K562 (cell line): ENCODE measurements around the gene TERT. TPM values are rescaled to one million over a fixed set of nuclear protein-coding genes. Genes with fewer than 3 reads are reported as not detected.

Experiments used
- ATAC-seq: fragments of 200-7000 bp; cut with Tn5 transposase; 3 replicates; pipeline ENCODE4 v1.9.1; 2020; ENCODE audit warnings: moderate library complexity
- BruUV-seq: library from RNA; stranded (reverse); fragments of 400-500 nt; replicated peaks from 2 replicates; lab custom pipeline; 2021; lab: Mats Ljungman, UMichigan
- CTCF ChIA-PET: fragments of 300-600 bp; formaldehyde crosslinking; extraction: SDS; loops from one replicate; lab custom pipeline; 2021; ENCODE audit warnings: low intra/inter-chr PET ratio; lab: Yijun Ruan, JAX
- POLR2A ChIA-PET: fragments of 300-600, 350-650 bp; sonication (Branson Sonifier 250); formaldehyde crosslinking; extraction: SDS; loops from one replicate; lab custom pipeline; 2021; ENCODE audit warnings: antibody characterized with exemption, inconsistent platforms; lab: Yijun Ruan, JAX
- DNase-seq, 4 experiments: peaks; one replicate each; pipeline versions ENCODE4 v3.0.0 to v3.0.0-alpha.2; 2011 to 2018; ENCODE audit warnings: low spot score in 3 of 4, mixed read lengths in 3 of 4; ENCODE audit errors: extremely low read depth in 1 of 4
- FAIRE-seq: peaks from 2 replicates; lab custom pipeline; 2011; peaks lifted over from hg19 to GRCh38; lab: Jason Lieb, UNC
- H2AFZ ChIP-seq: 2 replicates; pipeline ENCODE4 v1.6.0; 2011; ENCODE audit warnings: low read depth, low read length, control low read depth, inconsistent platforms
- H3K27ac ChIP-seq: fragments of 200-600 bp; 3 replicates; pipeline ENCODE4 v1.8.0; 2011; ENCODE audit warnings: low read depth, mild to moderate bottlenecking, control low read depth, inconsistent platforms, low read length, moderate library complexity, mixed read lengths; ENCODE audit errors: extremely low read depth
- H3K27me3 ChIP-seq, 2 experiments: fragments of 300-600 bp in 1 of 2; 2 replicates in 1 of 2; 3 replicates in 1 of 2; pipeline versions ENCODE4 v1.6.0 to v1.8.0; 2011; ENCODE audit warnings: inconsistent platforms in 2 of 2, low read length in 2 of 2, mild to moderate bottlenecking in 1 of 2, mixed read lengths in 1 of 2, moderate library complexity in 1 of 2; ENCODE audit not compliant: control insufficient read depth in 2 of 2, insufficient read depth in 2 of 2
- H3K36me3 ChIP-seq: fragments of 300-600 bp; 3 replicates; pipeline ENCODE4 v1.8.0; 2011; ENCODE audit warnings: mild to moderate bottlenecking, low read length, inconsistent platforms; ENCODE audit not compliant: control insufficient read depth, insufficient read depth
- H3K4me1 ChIP-seq, 2 experiments: fragments of 200-600 bp in 1 of 2; replicated peaks in 1 of 2; 2 replicates in 1 of 2; 3 replicates in 1 of 2; pipeline versions ENCODE4 v1.5.1 to v1.8.0; 2011; ENCODE audit warnings: inconsistent platforms in 2 of 2, low read length in 2 of 2, mild to moderate bottlenecking in 1 of 2, mixed read lengths in 1 of 2, moderate library complexity in 1 of 2; ENCODE audit not compliant: control insufficient read depth in 2 of 2, insufficient read depth in 2 of 2
- H3K4me2 ChIP-seq: 2 replicates; pipeline ENCODE4 v1.6.1; 2011; ENCODE audit warnings: low read length, control low read depth, inconsistent platforms, mixed read lengths; ENCODE audit not compliant: insufficient read depth
- H3K4me3 ChIP-seq: fragments of 200-600 bp; sonication (generic), shearing (Covaris generic); 2 replicates; pipeline ENCODE4 v1.5.1; 2016; ENCODE audit warnings: control low read depth, inconsistent platforms
- H3K79me2 ChIP-seq: fragments of 200-600 bp; 3 replicates; pipeline ENCODE4 v1.8.0; 2011; ENCODE audit warnings: low read length, inconsistent platforms; ENCODE audit not compliant: control insufficient read depth, insufficient read depth
- H3K9ac ChIP-seq, 2 experiments: 2 replicates each; pipeline versions ENCODE4 v1.6.0 to v1.6.1; 2011; ENCODE audit warnings: low read depth in 2 of 2, low read length in 2 of 2, control low read depth in 1 of 2, inconsistent platforms in 1 of 2, mild to moderate bottlenecking in 1 of 2, mixed read lengths in 1 of 2; ENCODE audit not compliant: insufficient read depth in 1 of 2
- H3K9me1 ChIP-seq: one replicate; pipeline ENCODE4 v1.6.0; 2011; ENCODE audit warnings: inconsistent platforms, mild to moderate bottlenecking, low read length, moderate library complexity; ENCODE audit not compliant: control insufficient read depth, insufficient read depth
- H3K9me3 ChIP-seq: replicated peaks from 2 replicates; pipeline ENCODE4 v1.5.1; 2011; ENCODE audit warnings: low read depth, low read length, inconsistent platforms; ENCODE audit not compliant: control insufficient read depth, insufficient read depth
- H4K20me1 ChIP-seq: replicated peaks from 2 replicates; pipeline ENCODE4 v1.6.1; 2011; ENCODE audit warnings: low read length, inconsistent platforms, mixed read lengths; ENCODE audit not compliant: control insufficient read depth, insufficient read depth
- CBX3 ChIP-seq, 2 experiments: IDR thresholded peaks; 1 replicate in 1 of 2; 2 replicates in 1 of 2; pipeline ENCODE4 v1.6.1; 2012; ENCODE audit warnings: inconsistent platforms in 2 of 2, low read length in 2 of 2, borderline replicate concordance in 1 of 2, control low read depth in 1 of 2
- CTCF ChIP-seq, 3 experiments: IDR thresholded peaks in 2 of 3; conservative IDR thresholded peaks in 1 of 3; 2 replicates each; pipeline ENCODE4 v1.5.1; 2011 to 2012; ENCODE audit warnings: low read length in 3 of 3, mild to moderate bottlenecking in 3 of 3, control low read depth in 2 of 3, improper control_type of control experiment in 1 of 3, inconsistent platforms in 1 of 3, low read depth in 1 of 3, mixed read lengths in 1 of 3, moderate library complexity in 1 of 3; ENCODE audit not compliant: insufficient read depth in 2 of 3
- NFE2L1 ChIP-seq: fragments of 450-650 bp; IDR thresholded peaks from 2 replicates; pipeline ENCODE4 v1.6.1; 2016; ENCODE audit warnings: missing genetic modification characterization, low read depth, mild to moderate bottlenecking, missing compliant biosample characterization, moderate library complexity, borderline replicate concordance
- SMC3 ChIP-seq: conservative IDR thresholded peaks from 2 replicates; pipeline ENCODE4 v1.6.1; 2011; ENCODE audit warnings: low read depth, low read length, improper control_type of control experiment; ENCODE audit not compliant: insufficient read depth
- SREBF2 ChIP-seq: sonication (generic); formaldehyde crosslinking; IDR thresholded peaks from 2 replicates; pipeline ENCODE4 v1.4.0; 2020; ENCODE audit warnings: mild to moderate bottlenecking, missing genetic modification reagents
- TAF1 ChIP-seq: IDR thresholded peaks from 2 replicates; pipeline ENCODE4 v1.6.1; 2011; ENCODE audit warnings: mild to moderate bottlenecking, low read length, moderate library complexity; ENCODE audit not compliant: insufficient read depth, control insufficient read depth, severe bottlenecking; ENCODE audit errors: extremely low read depth
- ZNF354B ChIP-seq: fragments of 250-450 bp; sonication (Bioruptor Pico); IDR thresholded peaks from 2 replicates; pipeline ENCODE4 v1.4.0; 2020
- ZNF507 ChIP-seq: conservative IDR thresholded peaks from 2 replicates; pipeline ENCODE4 v1.6.1; 2017; ENCODE audit warnings: missing genetic modification characterization, missing compliant biosample characterization
- WGBS: fragments of 100-300 bp; shearing (Covaris generic); methylation state at CpG from one replicate; pipeline ENCODE4 v1.1.6; 2016; ENCODE audit warnings: low coverage, mixed read lengths; ENCODE audit not compliant: insufficient coverage; ENCODE audit errors: missing lambda C conversion rate; 5-methylcytosine and 5-hydroxymethylcytosine counted together
- in situ Hi-C: fragments of 300-500 bp; cut with MboI; formaldehyde crosslinking; loops from 4 replicates; pipeline ENCODE4 v1.15.0; 2018; ENCODE audit warnings: inconsistent platforms, mixed read lengths
- intact Hi-C: fragments of 100-400 bp; cut with micrococcal nuclease; formaldehyde crosslinking; loops from 2 replicates; pipeline ENCODE4 v1.14.2; 2022
- polyA plus RNA-seq, 8 experiments: library from polyadenylated mRNA; depleted of rRNA in 4 of 8; stranded (reverse) in 5 of 8; unstranded in 3 of 8; fragments of >200 nt; fragmentation: Nextera tagmentation in 2 of 8; fragmentation: Illumina TruSeq in 1 of 8; extraction: Ambion mirVana in 2 of 8; extraction: Trizol in 1 of 8; gene quantifications; 2 replicates each; pipeline versions ENCODE4 v1.2.1 to v1.2.3, GENCODE V29; 2011 to 2014; ENCODE audit warnings: inconsistent platforms in 1 of 8, missing spikeins in 1 of 8
- total RNA-seq, 7 experiments: library from RNA; depleted of rRNA in 6 of 7; stranded (reverse); fragments of >200 nt in 6 of 7; fragmentation: Illumina TruSeq in 2 of 7; extraction: Trizol in 2 of 7; gene quantifications; 2 replicates each; pipeline versions ENCODE4 v1.2.1 to v1.2.3, GENCODE V29; 2011 to 2021; ENCODE audit warnings: low replicate concordance in 1 of 7
- TF ChIP-seq, protein P1 (sequence below): sonication (generic); formaldehyde crosslinking; IDR thresholded peaks from 2 replicates; pipeline ENCODE4 v1.8.1; 2023; ENCODE audit warnings: mild to moderate bottlenecking, missing genetic modification reagents

TERT gene
- total and polyA plus RNA-seq, 9 of the 15 experiments (the other 6 are each of a cell fraction or from before 2014, with no cell fraction given): 0.08 to 4.5 (median 0.98) TPM; not detected in 1

GRCh38 chr5:1235838-1236237, 59.0 kb downstream of the TERT start:
- Histone ChIP-seq H3K9ac (no peak overlapping the region), H3K27ac (no peak overlapping the region), H3K4me1 (peaks cover 8 to 30% of the 10 kb centered on the region in 2 experiments; a peak in 4 of 5 replicates), H3K4me3 (no peak overlapping the region), H3K79me2 (no peaks in the 10 kb centered on the region), H3K9me3 (0 out of 2 replicates have a peak, but pooled peaks cover 2% of the 10 kb centered on the region), H3K9me1 (no peaks in the 10 kb centered on the region), H3K27me3 (peaks cover 23 to 64% of the 10 kb centered on the region in 2 experiments; a peak in 4 of 5 replicates), H3K4me2 (no peak overlapping the region), H3K36me3 (no peaks in the 10 kb centered on the region), H2AFZ (no peak overlapping the region)
- FAIRE-seq (no peak), DNase-seq (no peak), ATAC-seq (no peak)
- WGBS: 0% methylated on average over 1 of the region's 1 CpG
- in situ Hi-C loops: no loop called here
- intact Hi-C loops: loop anchor here (1.0 kb wide), 1 partner anchor 68 kb away; no protein-coding TSS in a partner anchor
- no TSS peak for BruUV-seq
- peak; percentile 98 for TF ChIP-seq ZNF507 (tag)
- TF ChIP-seq ZNF354B (CRISPR knock-in tag): 0 out of 2 replicates have a peak, but pooled peaks have one; percentile 45
- TF ChIP-seq TAF1: no peak
- TF ChIP-seq CBX3 (IDR thresholded peaks at IDR 0.05; ENCODE audit: borderline replicate concordance in 1 of 2, low read length in 2 of 2): 0 out of 3 replicates have a peak, but pooled peaks of 1 of the 2 experiments have one; percentile 21
- TF ChIP-seq, all 486 proteins: peak for 3
- ChIA-PET CTCF (interaction anchor here (2.2 kb wide), 1 partner anchor 68 kb away, joined by 16 read pairs; no protein-coding TSS in a partner anchor), POLR2A (interaction anchor here (0.8 kb wide), 1 partner anchor 67 kb away, joined by 3 read pairs; no protein-coding TSS in a partner anchor)
- H4K20me1 ChIP-seq: peaks cover 20% of the 10 kb centered on the region

DNA sequence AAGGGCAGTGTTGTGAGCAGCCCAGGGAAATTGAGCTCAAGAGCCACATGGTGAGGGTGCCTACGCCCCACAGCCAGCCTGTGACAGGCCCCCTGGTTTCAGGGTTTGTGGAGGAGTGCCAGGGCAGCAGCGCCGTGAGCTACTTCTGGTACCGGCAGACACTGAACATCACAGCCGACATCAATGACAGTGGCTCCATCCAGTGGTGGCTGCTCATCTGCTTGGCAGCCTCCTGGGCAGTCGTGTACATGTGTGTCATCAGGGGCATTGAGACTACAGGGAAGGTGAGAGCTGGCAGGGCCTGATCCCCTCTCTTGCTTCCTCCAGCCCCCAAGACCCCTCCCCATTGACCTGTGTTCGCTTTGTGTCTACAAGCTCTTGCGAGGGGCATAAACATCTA, 59.5 kb downstream of the TERT start:
- no peak overlapping the region for H3K27ac ChIP-seq
- 2% methylated on average over 8 of the region's 8 CpGs for whole genome bisulfite sequencing
- ATAC-seq (peak; percentile 79), FAIRE-seq (peak; percentile 52), DNase-seq (peak; percentile 33 to 53 (median 41))
- no peak overlapping the region for H3K4me2 ChIP-seq
- no peaks in the 10 kb centered on the region for H3K36me3 ChIP-seq
- H3K4me3 ChIP-seq: no peak overlapping the region
- H3K4me1 ChIP-seq: peaks cover 8 to 33% of the 10 kb centered on the region in 2 experiments; a peak in 4 of 5 replicates
- POLR2A ChIA-PET: interaction anchor here (0.8 kb wide), 1 partner anchor 66 kb away, joined by 3 read pairs; no protein-coding TSS in a partner anchor
- no peak overlapping the region for H3K9ac ChIP-seq
- peaks cover 24 to 64% of the 10 kb centered on the region in 2 experiments; a peak in 4 of 5 replicates for H3K27me3 ChIP-seq
- H3K79me2 ChIP-seq: no peaks in the 10 kb centered on the region
- BruUV-seq: no TSS peak
- 0 out of 2 replicates have a peak, but pooled peaks cover 2% of the 10 kb centered on the region for H3K9me3 ChIP-seq
- H3K9me1 ChIP-seq: no peaks in the 10 kb centered on the region
- in situ Hi-C loops (no loop called here), intact Hi-C loops (loop anchor here (1.0 kb wide), 1 partner anchor 67 kb away; no protein-coding TSS in a partner anchor)
- CTCF ChIA-PET: interaction anchor here (2.2 kb wide), 1 partner anchor 67 kb away, joined by 16 read pairs; no protein-coding TSS in a partner anchor
- no peak overlapping the region for H2AFZ ChIP-seq
- peaks cover 24% of the 10 kb centered on the region for H4K20me1 ChIP-seq
- TF ChIP-seq, protein P1, sequence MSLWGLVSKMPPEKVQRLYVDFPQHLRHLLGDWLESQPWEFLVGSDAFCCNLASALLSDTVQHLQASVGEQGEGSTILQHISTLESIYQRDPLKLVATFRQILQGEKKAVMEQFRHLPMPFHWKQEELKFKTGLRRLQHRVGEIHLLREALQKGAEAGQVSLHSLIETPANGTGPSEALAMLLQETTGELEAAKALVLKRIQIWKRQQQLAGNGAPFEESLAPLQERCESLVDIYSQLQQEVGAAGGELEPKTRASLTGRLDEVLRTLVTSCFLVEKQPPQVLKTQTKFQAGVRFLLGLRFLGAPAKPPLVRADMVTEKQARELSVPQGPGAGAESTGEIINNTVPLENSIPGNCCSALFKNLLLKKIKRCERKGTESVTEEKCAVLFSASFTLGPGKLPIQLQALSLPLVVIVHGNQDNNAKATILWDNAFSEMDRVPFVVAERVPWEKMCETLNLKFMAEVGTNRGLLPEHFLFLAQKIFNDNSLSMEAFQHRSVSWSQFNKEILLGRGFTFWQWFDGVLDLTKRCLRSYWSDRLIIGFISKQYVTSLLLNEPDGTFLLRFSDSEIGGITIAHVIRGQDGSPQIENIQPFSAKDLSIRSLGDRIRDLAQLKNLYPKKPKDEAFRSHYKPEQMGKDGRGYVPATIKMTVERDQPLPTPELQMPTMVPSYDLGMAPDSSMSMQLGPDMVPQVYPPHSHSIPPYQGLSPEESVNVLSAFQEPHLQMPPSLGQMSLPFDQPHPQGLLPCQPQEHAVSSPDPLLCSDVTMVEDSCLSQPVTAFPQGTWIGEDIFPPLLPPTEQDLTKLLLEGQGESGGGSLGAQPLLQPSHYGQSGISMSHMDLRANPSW (CRISPR knock-in tag): no peak
- peak; percentile 55 to 66 (median 62); a peak in 5 of 6 replicates for TF ChIP-seq CTCF (IDR thresholded peaks at IDR 0.05 in 2 of 3, conservative IDR thresholded peaks at IDR 0.05 in 1 of 3; ENCODE audit: insufficient read depth in 2 of 3, low read depth in 1 of 3, low read length in 3 of 3)
- TF ChIP-seq SMC3: peak; percentile 64
- no peak for TF ChIP-seq SREBF2 (CRISPR knock-in tag)
- no peak for TF ChIP-seq NFE2L1 (tag)
